Cardiac muscle cell (in vitro differentiated cells and primary cell): ENCODE data around the gene ZNF672. TPM values are rescaled to one million over a fixed set of nuclear protein-coding genes. Genes with fewer than 3 reads are reported as not detected.
"Not testable (repeated sequence)": the region's sequence is repeated elsewhere in the genome, so short reads cannot be mapped to it uniquely, and the experiment has no call there.

ENCODE experiments used
- DNase-seq, 2 donors: peaks; one replicate each; pipeline versions ENCODE4 v3.0.0 to v3.0.0-alpha.2; 2010 to 2017; ENCODE audit warnings: low read depth in 1 of 2, low spot score in 1 of 2
- H3K27ac ChIP-seq: fragments of 200-600 bp; sonication (generic); 2 replicates; pipeline ENCODE4 v1.5.1; 2016
- H3K27me3 ChIP-seq: fragments of 200-600 bp; sonication (generic); 2 replicates; pipeline ENCODE4 v1.6.0; 2016; ENCODE audit warnings: control low read depth
- H3K36me3 ChIP-seq: fragments of 200-600 bp; sonication (generic); 2 replicates; pipeline ENCODE4 v1.5.1; 2016; ENCODE audit warnings: control low read depth
- H3K4me1 ChIP-seq: fragments of 200-600 bp; sonication (generic); 2 replicates; pipeline ENCODE4 v1.8.1; 2017; ENCODE audit warnings: low read depth, mild to moderate bottlenecking, mixed run types
- H3K4me3 ChIP-seq: fragments of 200-600 bp; sonication (generic); 2 replicates; pipeline ENCODE4 v1.5.1; 2016; ENCODE audit warnings: mild to moderate bottlenecking
- H3K9me3 ChIP-seq: fragments of 200-600 bp; sonication (generic); 2 replicates; pipeline ENCODE4 v1.5.1; 2017; ENCODE audit warnings: low read depth, mild to moderate bottlenecking, control low read depth
- polyA plus RNA-seq: library from polyadenylated mRNA; unstranded; fragments of >200 nt; fragmentation: Nextera tagmentation; extraction: Ambion mirVana; gene quantifications from 2 replicates; pipeline ENCODE4 v1.2.1, GENCODE V29; 2016
- total RNA-seq: library from RNA; depleted of rRNA; stranded (reverse); fragments of >200 nt; gene quantifications from 2 replicates; pipeline ENCODE4 v1.2.3, GENCODE V29; 2016
- TF ChIP-seq, protein P1 (sequence below): IDR thresholded peaks from 2 replicates; pipeline ENCODE4 v1.5.1; 2012; ENCODE audit warnings: low read depth, mild to moderate bottlenecking, low read length

ZNF672 gene
- total and polyA plus RNA-seq, 2 experiments from 2014 or later = 59.2 to 66.3 TPM

GRCh38 chr1:248793592-248793991 is 44.4 kb upstream of the ZNF672 start:
- no peaks in the 10 kb centered on the region for H3K27me3 ChIP-seq
- no peaks in the 10 kb centered on the region for H3K4me1 ChIP-seq
- H3K9me3 ChIP-seq = no peaks in the 10 kb centered on the region
- no peak for DNase-seq
- no peak overlapping the region for H3K27ac ChIP-seq
- H3K4me3 ChIP-seq = no peak overlapping the region
- H3K36me3 ChIP-seq = no peaks in the 10 kb centered on the region
- TF ChIP-seq, protein P1, sequence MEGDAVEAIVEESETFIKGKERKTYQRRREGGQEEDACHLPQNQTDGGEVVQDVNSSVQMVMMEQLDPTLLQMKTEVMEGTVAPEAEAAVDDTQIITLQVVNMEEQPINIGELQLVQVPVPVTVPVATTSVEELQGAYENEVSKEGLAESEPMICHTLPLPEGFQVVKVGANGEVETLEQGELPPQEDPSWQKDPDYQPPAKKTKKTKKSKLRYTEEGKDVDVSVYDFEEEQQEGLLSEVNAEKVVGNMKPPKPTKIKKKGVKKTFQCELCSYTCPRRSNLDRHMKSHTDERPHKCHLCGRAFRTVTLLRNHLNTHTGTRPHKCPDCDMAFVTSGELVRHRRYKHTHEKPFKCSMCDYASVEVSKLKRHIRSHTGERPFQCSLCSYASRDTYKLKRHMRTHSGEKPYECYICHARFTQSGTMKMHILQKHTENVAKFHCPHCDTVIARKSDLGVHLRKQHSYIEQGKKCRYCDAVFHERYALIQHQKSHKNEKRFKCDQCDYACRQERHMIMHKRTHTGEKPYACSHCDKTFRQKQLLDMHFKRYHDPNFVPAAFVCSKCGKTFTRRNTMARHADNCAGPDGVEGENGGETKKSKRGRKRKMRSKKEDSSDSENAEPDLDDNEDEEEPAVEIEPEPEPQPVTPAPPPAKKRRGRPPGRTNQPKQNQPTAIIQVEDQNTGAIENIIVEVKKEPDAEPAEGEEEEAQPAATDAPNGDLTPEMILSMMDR = no peak

GRCh38 chr1:248794663-248795062 is 43.4 kb upstream of the ZNF672 start:
- H3K9me3 ChIP-seq, H3K27me3 ChIP-seq, DNase-seq, H3K4me3 ChIP-seq, H3K4me1 ChIP-seq, H3K36me3 ChIP-seq, H3K27ac ChIP-seq: not testable (repeated sequence)

GRCh38 chr1:248798791-248799190 is 39.2 kb upstream of the ZNF672 start:
- no peaks in the 10 kb centered on the region for H3K4me1 ChIP-seq
- H3K27me3 ChIP-seq = no peaks in the 10 kb centered on the region
- TF ChIP-seq, protein P1 = no peak
- no peak overlapping the region for H3K27ac ChIP-seq
- DNase-seq = no peak
- no peak overlapping the region for H3K4me3 ChIP-seq
- H3K36me3 ChIP-seq = no peaks in the 10 kb centered on the region
- no peaks in the 10 kb centered on the region for H3K9me3 ChIP-seq

GRCh38 chr1:248800459-248800858 is 37.6 kb upstream of the ZNF672 start:
- H3K9me3 ChIP-seq = no peaks in the 10 kb centered on the region
- TF ChIP-seq, protein P1 = no peak
- H3K27ac ChIP-seq = no peak overlapping the region
- no peak overlapping the region for H3K4me3 ChIP-seq
- no peaks in the 10 kb centered on the region for H3K27me3 ChIP-seq
- no peaks in the 10 kb centered on the region for H3K36me3 ChIP-seq
- DNase-seq = no peak
- H3K4me1 ChIP-seq = peaks cover 3% of the 10 kb centered on the region

GRCh38 chr1:248802454-248802853 is 35.6 kb upstream of the ZNF672 start:
- no peaks in the 10 kb centered on the region for H3K36me3 ChIP-seq
- no peak overlapping the region for H3K4me3 ChIP-seq
- no peaks in the 10 kb centered on the region for H3K27me3 ChIP-seq
- H3K9me3 ChIP-seq = no peaks in the 10 kb centered on the region
- TF ChIP-seq, protein P1 = no peak
- H3K27ac ChIP-seq = no peak overlapping the region
- H3K4me1 ChIP-seq = peaks cover 9% of the 10 kb centered on the region
- no peak for DNase-seq

- H3K9me3 ChIP-seq, H3K36me3 ChIP-seq, H3K27ac ChIP-seq, H3K4me3 ChIP-seq, DNase-seq, H3K27me3 ChIP-seq, H3K4me1 ChIP-seq: not testable (repeated sequence)
Observed at GRCh38 chr1:248803501-248803900, 34.5 kb upstream of the ZNF672 start.
